Calu3 (cell line): Measurements from ENCODE around the gene EFCAB13. TPM values are rescaled to one million over a fixed set of nuclear protein-coding genes. Genes with fewer than 3 reads are reported as not detected.

Experiments used
- BruUV-seq: library from RNA; stranded (reverse); fragments of 400-500 nt; replicated peaks from 2 replicates; lab custom pipeline; 2021; lab: Mats Ljungman, UMichigan
- CTCF ChIA-PET: fragments of 300-600 bp; sonication (Branson Sonifier 250); formaldehyde crosslinking; loops from one replicate; lab custom pipeline; 2022; ENCODE audit warnings: antibody characterized with exemption; lab: Charles Lee
- DNase-seq: peaks from one replicate; pipeline ENCODE4 v3.0.0; 2022
- H3K27ac Mint-ChIP-seq: one replicate; pipeline ENCODE4 v1.8.0; 2022; ENCODE audit warnings: mixed read lengths; ENCODE audit not compliant: unreplicated experiment
- H3K27me3 Mint-ChIP-seq: one replicate; pipeline ENCODE4 v1.8.0; 2022; ENCODE audit warnings: mixed read lengths; ENCODE audit not compliant: unreplicated experiment
- H3K36me3 Mint-ChIP-seq: one replicate; pipeline ENCODE4 v1.8.0; 2022; ENCODE audit warnings: mild to moderate bottlenecking, moderate library complexity, mixed read lengths; ENCODE audit not compliant: insufficient read depth, unreplicated experiment
- H3K4me1 Mint-ChIP-seq: one replicate; pipeline ENCODE4 v1.8.0; 2022; ENCODE audit warnings: mild to moderate bottlenecking, low read depth, mixed read lengths; ENCODE audit not compliant: unreplicated experiment
- H3K4me3 Mint-ChIP-seq: one replicate; pipeline ENCODE4 v1.8.0; 2022; ENCODE audit warnings: mild to moderate bottlenecking, low read depth, moderate library complexity, mixed read lengths; ENCODE audit not compliant: unreplicated experiment
- H3K9me3 Mint-ChIP-seq: one replicate; pipeline ENCODE4 v1.8.0; 2022; ENCODE audit warnings: low read depth, mixed read lengths; ENCODE audit not compliant: unreplicated experiment
- CTCF ChIP-seq: fragments of 200-600 bp; IDR thresholded peaks from one replicate; pipeline ENCODE4 v1.8.0; 2022; ENCODE audit warnings: antibody characterized with exemption; ENCODE audit not compliant: unreplicated experiment
- intact Hi-C: fragments of 100-400 bp; cut with micrococcal nuclease; formaldehyde crosslinking; loops from one replicate; pipeline ENCODE4 v1.10.0; 2022; ENCODE audit not compliant: unreplicated experiment
- total RNA-seq: library from RNA; stranded (reverse); gene quantifications from 2 replicates; pipeline ENCODE4 v1.2.3, GENCODE V29; 2022

Gene EFCAB13
- total RNA-seq, 1 experiment from 2014 or later: 21.5 TPM

GRCh38 chr17:47289302-47289701 is 34.5 kb upstream of the EFCAB13 start:
- Mint-ChIP-seq H3K36me3 (no peaks in the 10 kb centered on the region), H3K9me3 (no peaks in the 10 kb centered on the region), H3K4me3 (no peak overlapping the region), H3K27me3 (peaks cover 37% of the 10 kb centered on the region), H3K27ac (no peak overlapping the region), H3K4me1 (peaks cover 14% of the 10 kb centered on the region)
- TF ChIP-seq CTCF: no peak
- no TSS peak for BruUV-seq
- no peak for DNase-seq
- intact Hi-C loops: no loop called here
- CTCF ChIA-PET: interaction anchor here (0.6 to 1.2 kb wide), 2 partner anchors 16 to 446 kb away, joined by 3 read pairs; no protein-coding TSS in a partner anchor

DNA sequence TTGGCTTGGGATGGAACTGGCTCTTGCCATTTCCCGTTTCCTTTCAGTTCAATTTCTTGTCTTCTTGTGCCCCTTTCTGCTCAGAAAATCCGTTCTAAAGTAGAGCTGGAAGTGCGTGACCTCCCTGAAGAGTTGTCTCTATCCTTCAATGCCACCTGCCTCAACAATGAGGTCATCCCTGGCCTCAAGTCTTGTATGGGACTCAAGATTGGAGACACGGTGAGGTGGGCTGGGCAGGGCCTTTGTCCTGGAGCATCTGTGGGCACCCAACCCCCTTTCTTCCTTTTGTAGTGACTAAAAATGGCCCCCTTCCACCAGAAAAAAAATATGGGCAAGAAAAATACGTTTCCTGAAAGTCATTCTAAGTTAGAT is 32.9 kb upstream of the EFCAB13 start:
- no peak for DNase-seq
- Mint-ChIP-seq H3K27ac (no peak overlapping the region), H3K4me3 (no peak overlapping the region), H3K4me1 (peaks cover 23% of the 10 kb centered on the region), H3K36me3 (no peaks in the 10 kb centered on the region), H3K9me3 (no peaks in the 10 kb centered on the region), H3K27me3 (peaks cover 24% of the 10 kb centered on the region)
- TF ChIP-seq CTCF: no peak
- CTCF ChIA-PET: interaction anchor here (0.7 to 1.6 kb wide), 3 partner anchors 9 to 16 kb away, joined by 3 to 6 read pairs (median 4); no protein-coding TSS in a partner anchor
- intact Hi-C loops: no loop called here
- no TSS peak for BruUV-seq

GRCh38 chr17:47291242-47291873 is 32.4 kb upstream of the EFCAB13 start:
- no peak overlapping the region for H3K27ac Mint-ChIP-seq
- H3K27me3 Mint-ChIP-seq: peaks cover 19% of the 10 kb centered on the region
- no TSS peak for BruUV-seq
- no peaks in the 10 kb centered on the region for H3K36me3 Mint-ChIP-seq
- no peak for TF ChIP-seq CTCF
- peaks cover 23% of the 10 kb centered on the region for H3K4me1 Mint-ChIP-seq
- CTCF ChIA-PET: interaction anchor here (0.9 to 1.6 kb wide), 2 partner anchors 10 to 16 kb away, joined by 4 to 6 read pairs; no protein-coding TSS in a partner anchor
- H3K9me3 Mint-ChIP-seq: no peaks in the 10 kb centered on the region
- no peak overlapping the region for H3K4me3 Mint-ChIP-seq
- intact Hi-C loops: no loop called here
- no peak for DNase-seq

DNA sequence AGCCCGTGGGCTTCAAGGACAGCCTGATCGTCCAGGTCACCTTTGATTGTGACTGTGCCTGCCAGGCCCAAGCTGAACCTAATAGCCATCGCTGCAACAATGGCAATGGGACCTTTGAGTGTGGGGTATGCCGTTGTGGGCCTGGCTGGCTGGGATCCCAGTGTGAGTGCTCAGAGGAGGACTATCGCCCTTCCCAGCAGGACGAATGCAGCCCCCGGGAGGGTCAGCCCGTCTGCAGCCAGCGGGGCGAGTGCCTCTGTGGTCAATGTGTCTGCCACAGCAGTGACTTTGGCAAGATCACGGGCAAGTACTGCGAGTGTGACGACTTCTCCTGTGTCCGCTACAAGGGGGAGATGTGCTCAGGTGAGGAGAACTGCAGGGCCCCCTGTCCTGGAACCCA is 31.5 kb upstream of the EFCAB13 start:
- Mint-ChIP-seq H3K36me3 (no peaks in the 10 kb centered on the region), H3K27ac (no peak overlapping the region), H3K4me3 (no peak overlapping the region), H3K4me1 (peaks cover 23% of the 10 kb centered on the region), H3K27me3 (peaks cover 14% of the 10 kb centered on the region), H3K9me3 (no peaks in the 10 kb centered on the region)
- TF ChIP-seq CTCF: no peak
- intact Hi-C loops: no loop called here
- no TSS peak for BruUV-seq
- DNase-seq: no peak
- CTCF ChIA-PET: interaction anchor here (1.6 kb wide), 1 partner anchor 11 kb away, joined by 6 read pairs; no protein-coding TSS in a partner anchor
